HCT116 (cell line): ENCODE data around the gene UBQLN4.

Experiments
- CEBPB ChIP-seq: IDR thresholded peaks from 2 replicates; pipeline ENCODE4 v1.6.1; 2012; ENCODE audit warnings: low read depth
- CTCF ChIP-seq, 3 experiments: fragments of 200-600 bp in 1 of 3; sonication (generic) in 1 of 3; IDR thresholded peaks in 2 of 3; conservative IDR thresholded peaks in 1 of 3; 2 replicates each; pipeline ENCODE4 v1.5.1; 2012 to 2017; ENCODE audit warnings: low read depth in 2 of 3, low read length in 2 of 3, antibody characterized with exemption in 1 of 3, borderline replicate concordance in 1 of 3, control low read depth in 1 of 3, mild to moderate bottlenecking in 1 of 3, mixed read lengths in 1 of 3, mixed run types in 1 of 3, moderate library complexity in 1 of 3; ENCODE audit not compliant: insufficient read depth in 1 of 3
- EZH2phosphoT487 ChIP-seq: fragments of 200-600 bp; IDR thresholded peaks from 2 replicates; pipeline ENCODE4 v1.6.1; 2018; ENCODE audit warnings: antibody characterized with exemption, borderline replicate concordance
- POLR2AphosphoS5 ChIP-seq: IDR thresholded peaks from 2 replicates; pipeline ENCODE4 v1.6.1; 2011; ENCODE audit warnings: mild to moderate bottlenecking, low read depth, low read length, moderate library complexity
- SRF ChIP-seq: IDR thresholded peaks from 2 replicates; pipeline ENCODE4 v1.6.1; 2012; ENCODE audit warnings: low read depth
- ZBTB33 ChIP-seq: IDR thresholded peaks from 2 replicates; pipeline ENCODE4 v1.6.1; 2011; ENCODE audit warnings: mild to moderate bottlenecking, low read length, moderate library complexity; ENCODE audit not compliant: insufficient replicate concordance; ENCODE audit errors: extremely low read depth

- peak; percentile 49 for TF ChIP-seq POLR2AphosphoS5
- no peak for TF ChIP-seq CTCF (IDR thresholded peaks at IDR 0.05 in 2 of 3, conservative IDR thresholded peaks at IDR 0.05 in 1 of 3; ENCODE audit: borderline replicate concordance in 1 of 3, insufficient read depth in 1 of 3, low read depth in 2 of 3, low read length in 2 of 3)
- no peak for TF ChIP-seq CEBPB
- no peak for TF ChIP-seq SRF
- no peak for TF ChIP-seq EZH2phosphoT487
- TF ChIP-seq ZBTB33: peak; percentile 42
Observed at GRCh38 chr1:156082309-156083091, 28.9 kb upstream of the UBQLN4 start, which contains the start of gene MEX3A.
